PFSK-1 (cell line): ENCODE measurements around the gene IFIT5.

Experiments used
- FOXP2 ChIP-seq: optimal IDR thresholded peaks from 2 replicates; pipeline ENCODE3; 2011; ENCODE audit warnings: borderline replicate concordance, control low read depth, inconsistent platforms; ENCODE audit not compliant: insufficient read depth; ENCODE audit errors: extremely low read length, extremely low read depth
- POLR2AphosphoS5 ChIP-seq: IDR thresholded peaks from 2 replicates; pipeline ENCODE4 v1.6.1; 2012; ENCODE audit warnings: low read depth, mild to moderate bottlenecking, control low read depth, low read length, moderate library complexity
- SIN3A ChIP-seq: IDR thresholded peaks from 2 replicates; pipeline ENCODE4 v1.6.1; 2012; ENCODE audit warnings: mild to moderate bottlenecking, low read length, moderate library complexity, borderline replicate concordance; ENCODE audit not compliant: insufficient read depth
- TAF1 ChIP-seq: IDR thresholded peaks from 2 replicates; pipeline ENCODE4 v1.6.1; 2012; ENCODE audit warnings: low read length, control low read depth, borderline replicate concordance; ENCODE audit not compliant: insufficient read depth
- TF ChIP-seq, protein P1 (sequence below), 2 experiments: IDR thresholded peaks; 2 replicates each; pipeline versions ENCODE4 v1.6.1 to v1.8.0; 2011 to 2012; ENCODE audit warnings: low read depth in 2 of 2, low read length in 2 of 2, control low read depth in 1 of 2, inconsistent platforms in 1 of 2, mild to moderate bottlenecking in 1 of 2, moderate library complexity in 1 of 2; ENCODE audit not compliant: insufficient read depth in 1 of 2

IFIT5 gene

DNA sequence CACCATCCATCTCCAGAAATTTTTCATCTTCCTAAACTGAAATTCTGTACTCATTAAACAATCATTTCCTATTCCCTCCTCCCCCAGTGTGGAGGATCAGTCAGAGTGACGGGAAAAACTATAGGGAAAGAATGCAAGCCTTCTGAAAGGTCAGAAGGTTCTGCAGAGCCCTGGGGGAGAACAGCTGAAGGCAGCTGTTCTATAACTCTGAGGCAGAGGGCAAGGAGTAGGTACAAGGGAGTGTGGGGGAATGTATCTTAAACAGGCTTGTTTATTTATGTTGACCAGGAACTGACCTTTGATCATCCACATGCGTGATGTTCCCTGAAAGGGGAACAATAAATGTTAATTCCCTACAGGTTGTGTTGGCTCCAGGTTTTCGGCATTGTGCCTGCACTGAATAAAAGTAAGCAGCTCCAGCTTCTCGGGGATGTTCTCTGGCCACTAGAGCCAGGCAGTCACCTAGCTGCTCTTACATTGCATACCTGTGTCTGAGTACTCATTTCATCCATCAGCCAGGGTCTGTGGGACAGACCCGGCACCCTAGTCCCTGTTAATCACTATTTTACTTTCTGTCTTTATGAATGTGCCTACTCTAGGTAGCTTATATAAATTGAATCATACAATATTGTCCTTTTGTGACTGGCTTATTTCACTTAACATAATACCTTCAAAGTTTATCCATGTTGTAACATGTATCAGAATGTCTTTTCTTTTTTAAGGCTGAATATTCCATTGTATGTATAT lies 16.2 kb upstream of the IFIT5 start:
- TF ChIP-seq FOXP2: no peak
- TF ChIP-seq, protein P1, sequence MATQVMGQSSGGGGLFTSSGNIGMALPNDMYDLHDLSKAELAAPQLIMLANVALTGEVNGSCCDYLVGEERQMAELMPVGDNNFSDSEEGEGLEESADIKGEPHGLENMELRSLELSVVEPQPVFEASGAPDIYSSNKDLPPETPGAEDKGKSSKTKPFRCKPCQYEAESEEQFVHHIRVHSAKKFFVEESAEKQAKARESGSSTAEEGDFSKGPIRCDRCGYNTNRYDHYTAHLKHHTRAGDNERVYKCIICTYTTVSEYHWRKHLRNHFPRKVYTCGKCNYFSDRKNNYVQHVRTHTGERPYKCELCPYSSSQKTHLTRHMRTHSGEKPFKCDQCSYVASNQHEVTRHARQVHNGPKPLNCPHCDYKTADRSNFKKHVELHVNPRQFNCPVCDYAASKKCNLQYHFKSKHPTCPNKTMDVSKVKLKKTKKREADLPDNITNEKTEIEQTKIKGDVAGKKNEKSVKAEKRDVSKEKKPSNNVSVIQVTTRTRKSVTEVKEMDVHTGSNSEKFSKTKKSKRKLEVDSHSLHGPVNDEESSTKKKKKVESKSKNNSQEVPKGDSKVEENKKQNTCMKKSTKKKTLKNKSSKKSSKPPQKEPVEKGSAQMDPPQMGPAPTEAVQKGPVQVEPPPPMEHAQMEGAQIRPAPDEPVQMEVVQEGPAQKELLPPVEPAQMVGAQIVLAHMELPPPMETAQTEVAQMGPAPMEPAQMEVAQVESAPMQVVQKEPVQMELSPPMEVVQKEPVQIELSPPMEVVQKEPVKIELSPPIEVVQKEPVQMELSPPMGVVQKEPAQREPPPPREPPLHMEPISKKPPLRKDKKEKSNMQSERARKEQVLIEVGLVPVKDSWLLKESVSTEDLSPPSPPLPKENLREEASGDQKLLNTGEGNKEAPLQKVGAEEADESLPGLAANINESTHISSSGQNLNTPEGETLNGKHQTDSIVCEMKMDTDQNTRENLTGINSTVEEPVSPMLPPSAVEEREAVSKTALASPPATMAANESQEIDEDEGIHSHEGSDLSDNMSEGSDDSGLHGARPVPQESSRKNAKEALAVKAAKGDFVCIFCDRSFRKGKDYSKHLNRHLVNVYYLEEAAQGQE (IDR thresholded peaks at IDR 0.05; ENCODE audit: insufficient read depth in 1 of 2, low read depth in 2 of 2, low read length in 2 of 2): no peak
- TF ChIP-seq SIN3A: no peak
- no peak for TF ChIP-seq POLR2AphosphoS5
- TF ChIP-seq TAF1: no peak

DNA sequence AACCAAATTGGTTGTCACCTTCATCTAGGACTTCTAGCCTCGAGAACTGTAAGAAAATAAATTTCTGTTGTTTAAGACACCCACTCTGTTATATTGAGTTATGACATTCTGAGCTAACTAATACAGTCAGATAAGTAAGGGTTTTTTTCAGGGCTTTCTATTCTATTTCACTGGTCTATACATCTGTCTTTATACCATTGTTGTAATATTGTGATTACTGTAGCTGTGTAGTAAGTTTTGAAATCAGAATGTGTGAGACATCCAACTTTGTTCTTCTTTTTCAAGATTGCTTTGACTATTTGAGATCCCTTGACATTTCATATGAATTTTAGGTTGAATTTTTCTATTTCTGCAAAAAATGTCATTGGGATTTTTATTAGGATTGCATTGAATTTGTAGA lies 14.4 kb upstream of the IFIT5 start:
- TF ChIP-seq FOXP2 (no peak), TAF1 (no peak), POLR2AphosphoS5 (no peak), SIN3A (no peak)
- TF ChIP-seq, protein P1 (IDR thresholded peaks at IDR 0.05; ENCODE audit: insufficient read depth in 1 of 2, low read depth in 2 of 2, low read length in 2 of 2): no peak

DNA sequence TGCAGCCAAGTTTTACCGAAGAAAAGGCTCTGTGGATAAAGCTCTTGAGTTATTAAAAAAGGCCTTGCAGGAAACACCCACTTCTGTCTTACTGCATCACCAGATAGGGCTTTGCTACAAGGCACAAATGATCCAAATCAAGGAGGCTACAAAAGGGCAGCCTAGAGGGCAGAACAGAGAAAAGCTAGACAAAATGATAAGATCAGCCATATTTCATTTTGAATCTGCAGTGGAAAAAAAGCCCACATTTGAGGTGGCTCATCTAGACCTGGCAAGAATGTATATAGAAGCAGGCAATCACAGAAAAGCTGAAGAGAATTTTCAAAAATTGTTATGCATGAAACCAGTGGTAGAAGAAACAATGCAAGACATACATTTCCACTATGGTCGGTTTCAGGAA lies 11.3 kb upstream of the IFIT5 start:
- no peak for TF ChIP-seq TAF1
- TF ChIP-seq FOXP2: no peak
- TF ChIP-seq, protein P1 (IDR thresholded peaks at IDR 0.05; ENCODE audit: insufficient read depth in 1 of 2, low read depth in 2 of 2, low read length in 2 of 2): no peak
- no peak for TF ChIP-seq SIN3A
- no peak for TF ChIP-seq POLR2AphosphoS5

DNA sequence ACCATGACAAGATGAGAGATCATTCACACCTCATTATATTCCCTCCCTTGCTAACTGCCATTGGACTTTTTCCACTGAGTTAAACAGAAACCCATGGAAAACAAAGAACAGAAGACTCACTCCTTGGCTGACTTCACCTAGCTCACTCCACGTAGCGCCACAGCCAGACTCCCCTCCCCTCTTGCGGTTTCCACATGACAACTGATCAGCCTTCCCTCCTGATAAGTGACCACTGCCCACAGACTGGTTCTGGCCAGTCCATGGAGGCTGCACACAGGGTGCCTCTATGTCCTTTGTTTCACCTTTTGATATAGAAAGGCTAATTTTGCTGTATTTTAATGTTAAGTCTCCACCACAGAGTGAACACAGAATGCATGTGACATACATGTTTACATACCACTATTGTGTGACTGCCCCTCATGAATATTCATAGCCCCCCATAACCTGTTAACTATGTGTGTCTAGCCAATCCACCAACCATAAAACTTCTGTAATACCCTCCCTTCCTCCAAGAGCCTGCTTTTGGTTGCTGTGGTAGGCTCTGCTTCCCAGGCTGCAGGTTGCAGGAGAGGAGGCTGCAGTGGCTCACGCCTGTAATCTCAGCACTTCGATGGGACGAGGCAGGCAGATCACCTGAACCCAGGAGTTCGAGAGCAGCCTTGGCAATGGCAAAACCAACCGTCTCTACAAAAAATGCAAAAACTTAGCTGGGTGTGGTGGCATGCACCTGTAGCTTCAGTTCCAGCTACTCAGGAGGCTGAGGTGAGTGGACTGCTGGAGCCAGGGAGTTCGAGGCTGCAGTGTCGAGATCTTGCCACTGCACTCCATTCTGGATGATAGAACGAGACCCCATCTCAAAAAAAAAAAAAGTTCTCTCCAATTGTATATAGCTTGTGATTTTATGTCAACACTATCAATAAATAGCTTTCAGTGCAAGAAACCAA lies 10.0 kb upstream of the IFIT5 start:
- TF ChIP-seq TAF1 (no peak), SIN3A (no peak), FOXP2 (no peak), POLR2AphosphoS5 (no peak)
- TF ChIP-seq, protein P1 (IDR thresholded peaks at IDR 0.05; ENCODE audit: insufficient read depth in 1 of 2, low read depth in 2 of 2, low read length in 2 of 2): no peak
